Glutamatergic neuron (in vitro differentiated cells): Measurements from ENCODE around the gene GPR143. TPM values are rescaled to one million over a fixed set of nuclear protein-coding genes. Genes with fewer than 3 reads are reported as not detected.

Experiments
- DNase-seq: peaks from one replicate; pipeline ENCODE4 v3.0.0; 2022
- H3K27ac Mint-ChIP-seq: one replicate; pipeline ENCODE4 v1.8.0; 2020; ENCODE audit warnings: mild to moderate bottlenecking, mixed read lengths, inconsistent platforms; ENCODE audit not compliant: unreplicated experiment
- H3K27me3 Mint-ChIP-seq: one replicate; pipeline ENCODE4 v1.8.0; 2020; ENCODE audit warnings: mild to moderate bottlenecking, moderate library complexity, mixed read lengths, inconsistent platforms; ENCODE audit not compliant: unreplicated experiment
- H3K36me3 Mint-ChIP-seq: one replicate; pipeline ENCODE4 v1.8.0; 2020; ENCODE audit warnings: mild to moderate bottlenecking, mixed read lengths, inconsistent platforms; ENCODE audit not compliant: unreplicated experiment
- H3K4me1 Mint-ChIP-seq: one replicate; pipeline ENCODE4 v1.8.0; 2020; ENCODE audit warnings: mild to moderate bottlenecking, low read depth, mixed read lengths, inconsistent platforms; ENCODE audit not compliant: unreplicated experiment
- H3K4me3 Mint-ChIP-seq: one replicate; pipeline ENCODE4 v1.8.0; 2020; ENCODE audit warnings: mild to moderate bottlenecking, mixed read lengths, inconsistent platforms; ENCODE audit not compliant: unreplicated experiment
- H3K9me3 Mint-ChIP-seq: one replicate; pipeline ENCODE4 v1.8.0; 2020; ENCODE audit warnings: mild to moderate bottlenecking, moderate library complexity, mixed read lengths, inconsistent platforms; ENCODE audit not compliant: unreplicated experiment
- total RNA-seq: library from RNA; stranded (reverse); fragmentation: NEBNext Ultra II Directional; extraction: Animal tissue kit (Norgen Biotek cat#: 25700); gene quantifications from one replicate; pipeline ENCODE4 v1.2.1, GENCODE V29; 2021; ENCODE audit not compliant: unreplicated experiment
- TF ChIP-seq, protein P1 (sequence below): fragments of 200-600 bp; sonication (generic); IDR thresholded peaks from one replicate; pipeline ENCODE4 v1.5.0; 2021; ENCODE audit not compliant: partially characterized antibody, unreplicated experiment

GPR143 gene
- total RNA-seq, 1 donor from 2014 or later, result not detected

DNA sequence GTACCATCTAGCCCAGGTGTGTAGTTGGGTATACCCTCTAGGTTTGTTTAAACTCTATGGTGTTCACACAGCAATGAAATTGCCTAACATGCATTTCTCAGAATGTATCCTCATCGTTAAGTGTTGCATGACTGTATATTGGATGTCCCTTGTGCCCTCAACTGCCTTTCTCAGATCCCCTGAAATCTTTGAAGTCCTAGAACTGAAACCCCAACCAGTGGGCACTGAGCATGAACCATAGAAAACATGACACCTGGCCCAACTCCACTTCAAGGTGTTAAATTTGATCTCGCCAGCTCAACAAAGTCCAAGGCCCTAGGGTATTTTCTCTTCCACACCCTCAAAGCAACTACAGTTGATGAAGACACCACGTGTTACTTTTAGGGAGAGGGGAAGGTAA is 35.6 kb downstream of the GPR143 start:
- Mint-ChIP-seq H3K36me3 (no peaks in the 10 kb centered on the region), H3K9me3 (no peaks in the 10 kb centered on the region), H3K27me3 (no peaks in the 10 kb centered on the region), H3K27ac (no peak overlapping the region), H3K4me3 (no peak overlapping the region), H3K4me1 (no peaks in the 10 kb centered on the region)
- TF ChIP-seq, protein P1, sequence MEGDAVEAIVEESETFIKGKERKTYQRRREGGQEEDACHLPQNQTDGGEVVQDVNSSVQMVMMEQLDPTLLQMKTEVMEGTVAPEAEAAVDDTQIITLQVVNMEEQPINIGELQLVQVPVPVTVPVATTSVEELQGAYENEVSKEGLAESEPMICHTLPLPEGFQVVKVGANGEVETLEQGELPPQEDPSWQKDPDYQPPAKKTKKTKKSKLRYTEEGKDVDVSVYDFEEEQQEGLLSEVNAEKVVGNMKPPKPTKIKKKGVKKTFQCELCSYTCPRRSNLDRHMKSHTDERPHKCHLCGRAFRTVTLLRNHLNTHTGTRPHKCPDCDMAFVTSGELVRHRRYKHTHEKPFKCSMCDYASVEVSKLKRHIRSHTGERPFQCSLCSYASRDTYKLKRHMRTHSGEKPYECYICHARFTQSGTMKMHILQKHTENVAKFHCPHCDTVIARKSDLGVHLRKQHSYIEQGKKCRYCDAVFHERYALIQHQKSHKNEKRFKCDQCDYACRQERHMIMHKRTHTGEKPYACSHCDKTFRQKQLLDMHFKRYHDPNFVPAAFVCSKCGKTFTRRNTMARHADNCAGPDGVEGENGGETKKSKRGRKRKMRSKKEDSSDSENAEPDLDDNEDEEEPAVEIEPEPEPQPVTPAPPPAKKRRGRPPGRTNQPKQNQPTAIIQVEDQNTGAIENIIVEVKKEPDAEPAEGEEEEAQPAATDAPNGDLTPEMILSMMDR, result no peak
- no peak for DNase-seq

DNA sequence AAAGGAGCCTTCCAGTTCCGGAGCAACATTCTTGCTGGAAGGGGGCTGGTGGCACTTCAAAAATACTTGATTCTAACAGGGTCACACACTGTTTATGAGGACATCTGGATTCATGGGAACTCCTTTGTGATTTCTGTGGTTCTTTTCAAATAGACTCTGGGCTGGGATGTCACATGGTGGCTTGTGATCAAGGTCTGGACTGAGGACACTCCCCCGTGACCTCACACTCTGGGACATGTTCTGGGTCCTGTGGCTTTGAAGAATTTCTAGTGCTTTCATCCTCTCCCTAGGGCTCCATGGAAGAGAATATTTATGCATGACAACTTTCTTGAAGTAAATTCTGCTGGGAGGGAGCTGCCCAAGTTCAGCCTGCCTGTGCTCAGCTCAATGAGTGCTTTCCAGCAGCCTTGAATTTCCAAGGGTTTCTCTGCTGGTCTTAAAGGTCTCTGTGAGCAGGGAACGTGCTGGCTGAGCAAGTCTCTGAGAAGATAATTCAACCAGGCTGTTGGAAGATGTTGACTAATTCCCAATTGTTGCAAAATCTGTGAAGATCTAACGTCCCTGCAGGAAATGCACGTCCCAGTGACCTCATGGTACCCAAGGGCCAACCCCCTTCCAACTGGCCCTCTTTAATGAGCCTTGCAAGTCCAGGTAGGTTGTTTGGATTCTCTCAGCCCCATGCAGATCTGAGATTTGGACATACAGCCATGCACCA is 36.3 kb downstream of the GPR143 start:
- TF ChIP-seq, protein P1, result no peak
- Mint-ChIP-seq H3K4me1 (no peaks in the 10 kb centered on the region), H3K27ac (no peak overlapping the region), H3K36me3 (no peaks in the 10 kb centered on the region), H3K9me3 (no peaks in the 10 kb centered on the region), H3K27me3 (no peaks in the 10 kb centered on the region), H3K4me3 (no peak overlapping the region)
- DNase-seq, result no peak

DNA sequence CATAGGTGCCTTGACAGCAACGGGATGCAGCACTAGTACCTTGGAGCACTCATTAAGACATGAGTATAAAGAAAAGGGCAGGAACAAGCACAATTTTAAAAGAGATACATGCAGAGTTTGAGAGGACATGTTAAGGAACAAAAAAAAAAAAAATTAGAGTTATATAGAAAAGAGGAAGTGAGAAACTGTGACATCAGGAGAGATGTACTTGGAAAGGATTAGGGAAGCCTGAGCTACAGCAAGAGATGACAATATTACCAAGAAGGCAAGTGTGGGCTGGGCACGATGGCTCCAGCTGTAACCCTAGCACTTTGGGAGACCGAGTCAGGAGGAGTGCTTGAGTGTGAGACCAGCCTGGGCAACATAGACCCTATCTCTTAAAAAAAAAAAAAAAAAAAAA is 37.4 kb downstream of the GPR143 start:
- TF ChIP-seq, protein P1, result no peak
- H3K27me3 Mint-ChIP-seq, result no peaks in the 10 kb centered on the region
- no peak for DNase-seq
- no peaks in the 10 kb centered on the region for H3K9me3 Mint-ChIP-seq
- no peaks in the 10 kb centered on the region for H3K4me1 Mint-ChIP-seq
- H3K4me3 Mint-ChIP-seq, result no peak overlapping the region
- peaks cover 3% of the 10 kb centered on the region for H3K36me3 Mint-ChIP-seq
- no peak overlapping the region for H3K27ac Mint-ChIP-seq

DNA sequence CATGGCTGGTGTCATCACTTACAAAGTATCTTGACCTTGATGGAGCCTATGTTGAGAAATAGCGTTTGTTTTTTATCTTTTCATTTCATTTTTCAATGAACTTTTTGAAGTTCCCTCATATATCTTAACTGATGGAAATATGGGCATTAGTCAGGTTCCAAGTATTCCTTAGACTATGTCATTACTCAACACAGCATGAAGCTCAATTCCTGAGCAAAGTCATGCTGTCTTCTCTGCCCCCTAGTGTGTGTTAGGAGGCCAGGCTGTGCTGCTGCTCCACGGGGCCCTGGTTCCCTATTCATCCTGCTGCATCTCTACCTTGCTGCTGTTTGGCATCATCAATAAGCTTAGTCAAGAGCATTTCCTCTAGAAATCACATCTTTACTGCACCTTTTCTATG is 40.9 kb downstream of the GPR143 start:
- H3K4me3 Mint-ChIP-seq, result no peak overlapping the region
- H3K9me3 Mint-ChIP-seq, result peaks cover 3% of the 10 kb centered on the region
- DNase-seq, result no peak

DNA sequence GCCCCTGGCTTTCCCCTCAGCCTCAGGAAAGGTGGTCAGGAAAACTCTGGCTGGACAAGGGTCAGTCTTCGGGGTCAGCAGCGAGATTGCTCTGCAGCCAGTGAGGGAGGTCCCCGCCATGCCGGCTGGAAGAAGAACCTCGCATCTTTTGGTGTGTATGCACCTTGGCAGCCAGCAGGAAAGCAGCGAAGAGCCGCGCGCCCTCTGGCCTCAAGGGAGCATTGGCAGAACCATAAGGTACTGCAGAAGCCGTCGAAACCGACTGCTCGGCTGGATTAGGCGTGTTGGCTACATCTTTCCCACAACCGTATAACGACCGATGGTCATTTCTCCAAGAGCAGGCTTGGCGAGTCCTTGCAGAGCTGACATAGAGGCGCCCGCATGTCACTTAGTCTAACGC is 48.3 kb downstream of the GPR143 start:
- TF ChIP-seq, protein P1, result no peak
- Mint-ChIP-seq H3K36me3 (peaks cover 12% of the 10 kb centered on the region), H3K4me1 (no peaks in the 10 kb centered on the region), H3K27me3 (no peaks in the 10 kb centered on the region), H3K27ac (no peak overlapping the region), H3K4me3 (no peak overlapping the region), H3K9me3 (peaks cover 7% of the 10 kb centered on the region)
- no peak for DNase-seq

More for the DNA sequence above, 40.9 kb downstream of the GPR143 start:
- Mint-ChIP-seq H3K27ac (no peak overlapping the region), H3K36me3 (peaks cover 9% of the 10 kb centered on the region), H3K27me3 (no peaks in the 10 kb centered on the region), H3K4me1 (no peaks in the 10 kb centered on the region)
- TF ChIP-seq, protein P1, result no peak
